SK-N-SH (cell line): ENCODE data around the gene RPL10.

Experiments used
- TF ChIP-seq, protein P1 (sequence below): fragments of 200-600 bp; sonication (generic); IDR thresholded peaks from 2 replicates; pipeline ENCODE4 v1.6.1; 2017; ENCODE audit warnings: antibody characterized with exemption, mild to moderate bottlenecking, moderate library complexity
- TF ChIP-seq, protein P2 (sequence below): IDR thresholded peaks from 2 replicates; pipeline ENCODE4 v1.4.0; 2012; ENCODE audit warnings: low read depth

DNA sequence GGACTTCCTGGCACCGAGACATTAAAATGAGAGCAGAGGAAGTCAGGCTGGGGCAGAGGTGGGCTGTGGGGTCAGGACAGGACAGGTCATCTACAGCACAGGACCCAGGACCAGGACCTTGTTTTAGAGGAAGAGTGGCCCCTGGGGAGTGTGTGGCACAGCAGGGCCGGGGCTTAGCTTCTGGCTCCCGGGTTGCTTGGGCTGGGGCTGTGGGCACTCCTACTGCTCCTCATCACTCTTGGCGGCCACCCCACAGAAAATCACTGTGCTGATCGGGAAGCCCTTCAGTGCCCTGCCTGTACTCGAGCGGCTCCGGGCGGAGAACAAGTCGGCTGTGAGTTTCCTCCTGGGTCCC is 22.2 kb downstream of the RPL10 start:
- TF ChIP-seq, protein P1, sequence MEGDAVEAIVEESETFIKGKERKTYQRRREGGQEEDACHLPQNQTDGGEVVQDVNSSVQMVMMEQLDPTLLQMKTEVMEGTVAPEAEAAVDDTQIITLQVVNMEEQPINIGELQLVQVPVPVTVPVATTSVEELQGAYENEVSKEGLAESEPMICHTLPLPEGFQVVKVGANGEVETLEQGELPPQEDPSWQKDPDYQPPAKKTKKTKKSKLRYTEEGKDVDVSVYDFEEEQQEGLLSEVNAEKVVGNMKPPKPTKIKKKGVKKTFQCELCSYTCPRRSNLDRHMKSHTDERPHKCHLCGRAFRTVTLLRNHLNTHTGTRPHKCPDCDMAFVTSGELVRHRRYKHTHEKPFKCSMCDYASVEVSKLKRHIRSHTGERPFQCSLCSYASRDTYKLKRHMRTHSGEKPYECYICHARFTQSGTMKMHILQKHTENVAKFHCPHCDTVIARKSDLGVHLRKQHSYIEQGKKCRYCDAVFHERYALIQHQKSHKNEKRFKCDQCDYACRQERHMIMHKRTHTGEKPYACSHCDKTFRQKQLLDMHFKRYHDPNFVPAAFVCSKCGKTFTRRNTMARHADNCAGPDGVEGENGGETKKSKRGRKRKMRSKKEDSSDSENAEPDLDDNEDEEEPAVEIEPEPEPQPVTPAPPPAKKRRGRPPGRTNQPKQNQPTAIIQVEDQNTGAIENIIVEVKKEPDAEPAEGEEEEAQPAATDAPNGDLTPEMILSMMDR: no peak
- TF ChIP-seq, protein P2, sequence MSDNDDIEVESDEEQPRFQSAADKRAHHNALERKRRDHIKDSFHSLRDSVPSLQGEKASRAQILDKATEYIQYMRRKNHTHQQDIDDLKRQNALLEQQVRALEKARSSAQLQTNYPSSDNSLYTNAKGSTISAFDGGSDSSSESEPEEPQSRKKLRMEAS: no peak
